ENCODE measurements around the gene ATF7IP2. TPM values are rescaled to one million over a fixed set of nuclear protein-coding genes. Genes with fewer than 3 reads are reported as not detected.

The ATF7IP2 gene
- total and polyA plus RNA-seq, 4 donors = 14.3 to 60.4 (median 30.1) TPM

DNA sequence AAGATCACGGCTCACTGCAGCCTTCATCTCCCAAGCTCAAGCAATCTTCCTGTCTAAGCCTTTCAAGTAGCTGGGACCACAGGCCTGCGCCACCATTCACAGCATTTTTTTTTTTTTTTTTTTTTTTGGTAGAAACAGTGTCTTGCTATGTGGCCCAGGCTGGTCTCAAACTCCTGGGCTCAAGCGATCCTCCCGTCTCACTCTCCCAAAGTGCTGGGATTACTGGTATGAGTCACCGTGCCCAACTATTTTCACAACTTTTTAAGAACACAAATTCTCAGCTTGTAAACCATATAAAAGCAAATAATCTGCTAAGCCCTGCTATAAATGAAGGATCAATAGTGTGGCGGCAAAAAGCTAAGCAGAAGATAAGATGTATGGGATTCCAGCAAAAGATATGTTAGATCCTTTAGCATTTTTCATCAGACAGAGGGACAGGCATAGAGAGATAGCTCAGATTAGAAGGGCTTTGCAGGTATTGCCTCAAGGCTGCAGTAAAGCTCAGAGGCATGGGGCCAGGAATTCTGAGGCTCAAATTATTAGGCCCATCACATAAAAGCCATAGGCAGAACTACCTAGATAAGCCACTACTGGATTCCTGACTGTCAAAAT is 139.5 kb downstream of the ATF7IP2 start (continued):
- TF ChIP-seq, protein P1, sequence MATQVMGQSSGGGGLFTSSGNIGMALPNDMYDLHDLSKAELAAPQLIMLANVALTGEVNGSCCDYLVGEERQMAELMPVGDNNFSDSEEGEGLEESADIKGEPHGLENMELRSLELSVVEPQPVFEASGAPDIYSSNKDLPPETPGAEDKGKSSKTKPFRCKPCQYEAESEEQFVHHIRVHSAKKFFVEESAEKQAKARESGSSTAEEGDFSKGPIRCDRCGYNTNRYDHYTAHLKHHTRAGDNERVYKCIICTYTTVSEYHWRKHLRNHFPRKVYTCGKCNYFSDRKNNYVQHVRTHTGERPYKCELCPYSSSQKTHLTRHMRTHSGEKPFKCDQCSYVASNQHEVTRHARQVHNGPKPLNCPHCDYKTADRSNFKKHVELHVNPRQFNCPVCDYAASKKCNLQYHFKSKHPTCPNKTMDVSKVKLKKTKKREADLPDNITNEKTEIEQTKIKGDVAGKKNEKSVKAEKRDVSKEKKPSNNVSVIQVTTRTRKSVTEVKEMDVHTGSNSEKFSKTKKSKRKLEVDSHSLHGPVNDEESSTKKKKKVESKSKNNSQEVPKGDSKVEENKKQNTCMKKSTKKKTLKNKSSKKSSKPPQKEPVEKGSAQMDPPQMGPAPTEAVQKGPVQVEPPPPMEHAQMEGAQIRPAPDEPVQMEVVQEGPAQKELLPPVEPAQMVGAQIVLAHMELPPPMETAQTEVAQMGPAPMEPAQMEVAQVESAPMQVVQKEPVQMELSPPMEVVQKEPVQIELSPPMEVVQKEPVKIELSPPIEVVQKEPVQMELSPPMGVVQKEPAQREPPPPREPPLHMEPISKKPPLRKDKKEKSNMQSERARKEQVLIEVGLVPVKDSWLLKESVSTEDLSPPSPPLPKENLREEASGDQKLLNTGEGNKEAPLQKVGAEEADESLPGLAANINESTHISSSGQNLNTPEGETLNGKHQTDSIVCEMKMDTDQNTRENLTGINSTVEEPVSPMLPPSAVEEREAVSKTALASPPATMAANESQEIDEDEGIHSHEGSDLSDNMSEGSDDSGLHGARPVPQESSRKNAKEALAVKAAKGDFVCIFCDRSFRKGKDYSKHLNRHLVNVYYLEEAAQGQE (IDR thresholded peaks at IDR 0.05) = no peak
- TF ChIP-seq RAD21 (IDR thresholded peaks at IDR 0.05) = no peak
- TF ChIP-seq JUND (IDR thresholded peaks at IDR 0.05) = no peak

DNA sequence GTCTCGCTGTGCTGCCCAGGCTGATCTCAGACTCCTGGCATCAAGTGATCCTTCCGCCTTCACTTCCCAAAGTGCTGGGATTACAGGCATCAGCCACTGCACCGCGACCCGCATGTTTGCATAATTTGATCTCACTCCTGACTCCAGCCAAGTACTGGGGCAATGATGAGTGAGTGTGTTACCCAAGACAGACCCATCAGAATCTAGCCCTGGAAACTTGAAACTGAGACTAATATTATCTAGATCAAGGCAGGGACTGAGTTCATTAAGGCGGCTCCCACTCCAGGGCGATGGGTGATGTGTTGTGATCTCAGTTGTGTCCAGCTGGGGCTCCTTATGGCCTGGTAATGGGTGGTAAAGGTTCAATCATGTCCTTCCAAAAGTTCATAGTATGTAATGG is 141.1 kb downstream of the ATF7IP2 start:
- Histone ChIP-seq H3K4me3 (ENCODE audit: low read depth in 1 of 3, low read length in 3 of 3) (no peak overlapping the region), H3K4me1 (ENCODE audit: control insufficient read depth in 4 of 4, insufficient read depth in 4 of 4, low read length in 3 of 4) (peaks cover 0 to 4% (median 0%) of the 10 kb centered on the region in 4 donors), H3K9ac (ENCODE audit: low read depth in 1 of 2, low read length in 2 of 2) (no peak overlapping the region), H3K27ac (ENCODE audit: low read depth in 1 of 2, low read length in 2 of 2) (no peak overlapping the region), H3K9me3 (ENCODE audit: control insufficient read depth in 4 of 4, low read length in 3 of 4) (no peaks in the 10 kb centered on the region), H3K36me3 (ENCODE audit: control insufficient read depth in 4 of 4, insufficient read depth in 3 of 4, low read depth in 1 of 4, low read length in 3 of 4) (peaks cover 0 to 11% (median 7%) of the 10 kb centered on the region in 4 donors), H3K27me3 (ENCODE audit: control insufficient read depth in 4 of 4, insufficient read depth in 4 of 4, low read length in 3 of 4) (no peaks in the 10 kb centered on the region)
- 95% methylated on average over 7 of the region's 7 CpGs for WGBS
- no peak for DNase-seq (ENCODE audit: low spot score)
- no peak for TF ChIP-seq NR2F2 (IDR thresholded peaks at IDR 0.05)
- no peak for TF ChIP-seq RAD21 (IDR thresholded peaks at IDR 0.05)
- no peak for TF ChIP-seq HNF4G (IDR thresholded peaks at IDR 0.05)
- TF ChIP-seq, protein P2, sequence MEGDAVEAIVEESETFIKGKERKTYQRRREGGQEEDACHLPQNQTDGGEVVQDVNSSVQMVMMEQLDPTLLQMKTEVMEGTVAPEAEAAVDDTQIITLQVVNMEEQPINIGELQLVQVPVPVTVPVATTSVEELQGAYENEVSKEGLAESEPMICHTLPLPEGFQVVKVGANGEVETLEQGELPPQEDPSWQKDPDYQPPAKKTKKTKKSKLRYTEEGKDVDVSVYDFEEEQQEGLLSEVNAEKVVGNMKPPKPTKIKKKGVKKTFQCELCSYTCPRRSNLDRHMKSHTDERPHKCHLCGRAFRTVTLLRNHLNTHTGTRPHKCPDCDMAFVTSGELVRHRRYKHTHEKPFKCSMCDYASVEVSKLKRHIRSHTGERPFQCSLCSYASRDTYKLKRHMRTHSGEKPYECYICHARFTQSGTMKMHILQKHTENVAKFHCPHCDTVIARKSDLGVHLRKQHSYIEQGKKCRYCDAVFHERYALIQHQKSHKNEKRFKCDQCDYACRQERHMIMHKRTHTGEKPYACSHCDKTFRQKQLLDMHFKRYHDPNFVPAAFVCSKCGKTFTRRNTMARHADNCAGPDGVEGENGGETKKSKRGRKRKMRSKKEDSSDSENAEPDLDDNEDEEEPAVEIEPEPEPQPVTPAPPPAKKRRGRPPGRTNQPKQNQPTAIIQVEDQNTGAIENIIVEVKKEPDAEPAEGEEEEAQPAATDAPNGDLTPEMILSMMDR (IDR thresholded peaks at IDR 0.05; ENCODE audit: low read depth, low read length, missing input control) = no peak
- TF ChIP-seq FOXA1 (IDR thresholded peaks at IDR 0.05) = no peak
- TF ChIP-seq GABPA (IDR thresholded peaks at IDR 0.05 in 1 of 2, conservative IDR thresholded peaks at IDR 0.05 in 1 of 2) = no peak
- TF ChIP-seq, protein P3, sequence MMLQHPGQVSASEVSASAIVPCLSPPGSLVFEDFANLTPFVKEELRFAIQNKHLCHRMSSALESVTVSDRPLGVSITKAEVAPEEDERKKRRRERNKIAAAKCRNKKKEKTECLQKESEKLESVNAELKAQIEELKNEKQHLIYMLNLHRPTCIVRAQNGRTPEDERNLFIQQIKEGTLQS (IDR thresholded peaks at IDR 0.05) = no peak
- no peak for TF ChIP-seq EGR1 (IDR thresholded peaks at IDR 0.05; ENCODE audit: low read depth in 2 of 2)
- no peak for TF ChIP-seq HNF4A (conservative IDR thresholded peaks at IDR 0.05)
- no peak for TF ChIP-seq JUND (IDR thresholded peaks at IDR 0.05)
- no peak for TF ChIP-seq FOXA2 (IDR thresholded peaks at IDR 0.05)
- TF ChIP-seq SP1 (IDR thresholded peaks at IDR 0.05) = no peak
- TF ChIP-seq, protein P4, sequence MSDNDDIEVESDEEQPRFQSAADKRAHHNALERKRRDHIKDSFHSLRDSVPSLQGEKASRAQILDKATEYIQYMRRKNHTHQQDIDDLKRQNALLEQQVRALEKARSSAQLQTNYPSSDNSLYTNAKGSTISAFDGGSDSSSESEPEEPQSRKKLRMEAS (IDR thresholded peaks at IDR 0.05) = no peak
- no peak for TF ChIP-seq YY1 (IDR thresholded peaks at IDR 0.05)
- TF ChIP-seq, protein P5, sequence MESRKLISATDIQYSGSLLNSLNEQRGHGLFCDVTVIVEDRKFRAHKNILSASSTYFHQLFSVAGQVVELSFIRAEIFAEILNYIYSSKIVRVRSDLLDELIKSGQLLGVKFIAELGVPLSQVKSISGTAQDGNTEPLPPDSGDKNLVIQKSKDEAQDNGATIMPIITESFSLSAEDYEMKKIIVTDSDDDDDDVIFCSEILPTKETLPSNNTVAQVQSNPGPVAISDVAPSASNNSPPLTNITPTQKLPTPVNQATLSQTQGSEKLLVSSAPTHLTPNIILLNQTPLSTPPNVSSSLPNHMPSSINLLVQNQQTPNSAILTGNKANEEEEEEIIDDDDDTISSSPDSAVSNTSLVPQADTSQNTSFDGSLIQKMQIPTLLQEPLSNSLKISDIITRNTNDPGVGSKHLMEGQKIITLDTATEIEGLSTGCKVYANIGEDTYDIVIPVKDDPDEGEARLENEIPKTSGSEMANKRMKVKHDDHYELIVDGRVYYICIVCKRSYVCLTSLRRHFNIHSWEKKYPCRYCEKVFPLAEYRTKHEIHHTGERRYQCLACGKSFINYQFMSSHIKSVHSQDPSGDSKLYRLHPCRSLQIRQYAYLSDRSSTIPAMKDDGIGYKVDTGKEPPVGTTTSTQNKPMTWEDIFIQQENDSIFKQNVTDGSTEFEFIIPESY (IDR thresholded peaks at IDR 0.05) = no peak
- TF ChIP-seq TAF1 (conservative IDR thresholded peaks at IDR 0.05) = no peak
- TF ChIP-seq, protein P1 (IDR thresholded peaks at IDR 0.05) = no peak
- no peak for TF ChIP-seq RXRA (IDR thresholded peaks at IDR 0.05)
